MM.1S (cell line): ENCODE data around the gene C1orf116.

Experiments
- CTCF ChIP-seq: fragments of 300-600 bp; sonication (generic); IDR thresholded peaks from 2 replicates; pipeline ENCODE4 v1.5.1; 2016; ENCODE audit warnings: antibody characterized with exemption, low read length, mixed read lengths
- EZH2 ChIP-seq: fragments of 300-600 bp; sonication (generic); optimal IDR thresholded peaks from 2 replicates; pipeline ENCODE3; 2017; ENCODE audit warnings: low read depth, mild to moderate bottlenecking, antibody characterized with exemption, low read length, mixed read lengths
- EZH2phosphoT487 ChIP-seq: fragments of 300-600 bp; sonication (generic); IDR thresholded peaks from 2 replicates; pipeline ENCODE4 v1.6.1; 2018; ENCODE audit warnings: antibody characterized with exemption, low read length

- TF ChIP-seq CTCF (no peak), EZH2 (no peak), EZH2phosphoT487 (no peak)
Observed at GRCh38 chr1:207006914-207007313, 25.6 kb downstream of the C1orf116 start.
